ENCODE results near the gene UBE3C.
"Not testable (repeated sequence)": the region's sequence is repeated elsewhere in the genome, so short reads cannot be mapped to it uniquely, and the experiment has no call there.

UBE3C gene

DNA sequence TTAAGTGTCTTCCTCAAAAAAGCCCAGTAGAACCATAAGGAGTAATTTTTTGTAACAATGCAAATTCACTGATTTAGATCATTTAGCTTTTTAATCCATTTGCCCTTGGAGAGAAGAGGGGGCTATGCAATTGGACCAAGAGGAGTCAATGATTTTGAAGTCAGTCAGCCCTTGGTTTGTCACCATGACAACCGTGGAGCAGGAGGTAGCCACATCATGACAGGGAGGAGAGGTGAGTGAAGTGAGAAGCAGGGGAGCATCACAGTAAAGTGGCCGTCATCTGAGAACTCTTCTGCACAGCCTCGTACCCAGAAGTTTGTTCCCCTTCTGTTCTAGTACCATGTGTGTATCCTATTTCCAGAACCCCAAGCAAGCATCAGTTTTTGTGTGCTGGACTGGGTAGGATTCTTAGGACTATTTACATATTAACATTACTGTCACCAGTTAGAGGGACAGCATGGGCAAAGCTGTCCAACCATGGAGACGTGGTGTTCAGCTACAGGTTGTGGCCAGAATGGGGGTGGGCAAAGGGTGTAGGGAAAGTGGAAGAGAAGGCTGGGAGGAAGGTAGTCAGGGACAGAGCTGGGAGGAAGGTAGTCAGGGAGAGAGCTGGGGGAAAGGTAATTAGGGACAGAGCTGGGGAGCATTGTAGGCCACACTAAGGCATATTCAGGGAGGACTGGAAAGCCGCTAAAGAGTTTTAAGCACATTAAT is 13.1 kb downstream of the UBE3C start:
- TF ChIP-seq CTCF (IDR thresholded peaks at IDR 0.05; ENCODE audit: borderline replicate concordance, insufficient read depth, low read depth, low read length), result no peak
- no peak overlapping the region for H3K4me3 ChIP-seq (ENCODE audit: low read depth, low read length)

DNA sequence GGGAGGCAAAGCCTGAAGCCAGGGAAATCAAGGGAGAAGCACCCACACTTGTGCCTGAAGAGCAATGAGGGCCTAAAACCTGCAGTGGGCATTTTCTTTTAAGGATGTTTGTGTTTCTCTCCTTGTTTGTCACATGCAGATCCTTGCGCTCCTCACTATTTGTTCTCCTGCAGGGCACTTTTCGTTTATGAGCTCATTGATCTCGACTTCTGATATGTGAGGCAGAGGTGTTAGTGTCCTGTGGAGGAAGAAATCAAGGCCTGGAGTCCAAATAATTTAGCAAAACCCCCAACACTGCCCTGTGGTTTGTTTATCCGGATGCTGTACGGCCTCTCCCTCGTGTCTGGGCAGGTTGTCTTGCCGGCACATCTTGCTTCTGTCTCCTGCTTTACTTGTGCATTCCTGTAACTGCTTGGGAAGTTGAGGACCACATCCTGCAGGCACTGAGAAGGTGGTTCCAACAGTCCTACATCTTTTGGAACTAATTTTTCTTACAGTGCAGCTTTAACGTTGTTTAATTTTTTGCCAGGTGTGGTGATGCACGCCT is 13.7 kb downstream of the UBE3C start:
- H3K4me3 ChIP-seq (ENCODE audit: low read depth, low read length), result no peak overlapping the region
- no peak for TF ChIP-seq CTCF (IDR thresholded peaks at IDR 0.05; ENCODE audit: borderline replicate concordance, insufficient read depth, low read depth, low read length)

- no peak overlapping the region for H3K4me3 ChIP-seq (ENCODE audit: low read depth, low read length)
- TF ChIP-seq CTCF (IDR thresholded peaks at IDR 0.05; ENCODE audit: borderline replicate concordance, insufficient read depth, low read depth, low read length), result no peak
Observed at GRCh38 chr7:157153260-157153659, 14.5 kb downstream of the UBE3C start.

DNA sequence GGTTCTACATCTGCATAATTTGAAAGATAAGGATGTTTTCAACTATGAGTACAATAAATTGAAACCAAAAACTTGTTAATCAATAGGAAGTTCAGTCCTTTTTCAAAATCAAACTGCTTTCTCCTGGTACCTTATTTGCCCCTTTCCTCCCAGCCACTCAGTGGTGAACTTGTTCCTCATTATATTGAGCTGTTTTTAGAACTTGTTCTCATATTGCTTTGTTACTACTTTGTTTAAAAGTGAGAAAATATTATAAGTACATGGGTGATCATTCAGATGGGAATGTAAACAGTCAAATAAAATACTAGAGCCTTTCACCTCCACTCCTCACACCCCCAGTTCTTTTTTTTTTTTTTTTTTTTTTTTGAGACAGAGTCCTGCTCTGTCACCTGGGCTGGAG is 17.2 kb downstream of the UBE3C start:
- TF ChIP-seq CTCF (IDR thresholded peaks at IDR 0.05; ENCODE audit: borderline replicate concordance, insufficient read depth, low read depth, low read length), result no peak

DNA sequence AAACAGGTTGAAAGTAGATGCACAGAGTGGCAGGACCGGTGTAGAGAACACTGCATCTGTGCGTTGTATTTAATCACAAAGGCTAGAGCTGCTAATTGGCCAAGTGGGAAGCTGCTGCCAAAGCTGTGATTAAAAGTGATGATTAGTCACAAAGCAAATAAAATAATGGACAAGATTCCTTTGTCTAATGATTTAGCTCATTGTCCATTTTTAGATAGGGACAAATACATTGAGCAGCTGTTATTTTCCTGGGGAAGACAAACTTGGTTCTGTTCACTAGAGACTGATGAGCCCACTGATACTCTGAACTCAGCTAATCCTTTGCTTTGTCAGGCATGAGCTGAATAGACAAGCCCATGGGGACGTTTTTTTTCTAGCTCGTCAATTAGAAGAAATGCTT is 19.7 kb downstream of the UBE3C start:
- no peak for TF ChIP-seq CTCF (IDR thresholded peaks at IDR 0.05; ENCODE audit: borderline replicate concordance, insufficient read depth, low read depth, low read length)

More for the DNA sequence above, 17.2 kb downstream of the UBE3C start:
- H3K4me3 ChIP-seq (ENCODE audit: low read depth, low read length), result no peak overlapping the region

DNA sequence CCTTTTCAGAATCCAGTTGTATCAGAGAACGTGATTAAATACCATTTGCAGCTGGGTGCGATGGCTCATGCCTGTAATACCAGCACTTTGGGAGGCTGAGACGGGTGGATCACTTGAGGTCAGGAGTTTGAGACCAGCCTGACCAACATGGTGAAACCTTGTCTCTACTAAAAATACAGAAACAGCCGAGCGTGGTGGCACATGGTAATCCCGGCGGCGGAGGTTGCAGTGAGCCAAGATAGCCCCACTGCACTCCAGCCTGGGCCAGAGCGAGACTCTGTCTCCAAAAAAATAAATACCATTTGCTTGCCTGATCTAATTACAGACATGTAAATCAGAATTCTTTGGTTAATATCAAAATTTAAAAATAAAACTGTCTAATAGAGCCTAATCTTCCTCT is 20.8 kb downstream of the UBE3C start:
- not testable (repeated sequence) for H3K4me3 ChIP-seq (ENCODE audit: low read depth, low read length)

More for the DNA sequence above, 19.7 kb downstream of the UBE3C start:
- no peak overlapping the region for H3K4me3 ChIP-seq (ENCODE audit: low read depth, low read length)

GRCh38 chr7:157160433-157160832 is 21.7 kb downstream of the UBE3C start:
- H3K4me3 ChIP-seq (ENCODE audit: low read depth, low read length), result no peak overlapping the region
- no peak for TF ChIP-seq CTCF (IDR thresholded peaks at IDR 0.05; ENCODE audit: borderline replicate concordance, insufficient read depth, low read depth, low read length)

Measured in GM12875 (cell line).